IPS-15b (cell line): Measurements from ENCODE around the gene DCUN1D3.

Source experiments
- H3K27me3 ChIP-seq: one replicate; pipeline ENCODE4 v1.6.1; 2013; ENCODE audit warnings: low read length; ENCODE audit not compliant: control insufficient read depth, insufficient read depth
- H3K36me3 ChIP-seq: one replicate; pipeline ENCODE4 v1.6.1; 2013; ENCODE audit warnings: low read length; ENCODE audit not compliant: control insufficient read depth, insufficient read depth
- H3K4me1 ChIP-seq: one replicate; pipeline ENCODE4 v1.6.1; 2013; ENCODE audit warnings: mild to moderate bottlenecking, low read length; ENCODE audit not compliant: control insufficient read depth, insufficient read depth
- H3K4me3 ChIP-seq: one replicate; pipeline ENCODE4 v1.5.1; 2013; ENCODE audit warnings: low read depth, low read length
- H3K9ac ChIP-seq: one replicate; pipeline ENCODE4 v1.6.1; 2013; ENCODE audit warnings: low read depth, mild to moderate bottlenecking, low read length
- H3K9me3 ChIP-seq: one replicate; pipeline ENCODE4 v1.6.1; 2013; ENCODE audit warnings: mild to moderate bottlenecking, low read length; ENCODE audit not compliant: control insufficient read depth, insufficient read depth

Gene DCUN1D3

GRCh38 chr16:20899477-20900298 lies 470 bp downstream of the DCUN1D3 start:
- peaks cover 7% of the 10 kb centered on the region for H3K4me1 ChIP-seq
- H3K4me3 ChIP-seq = peak overlapping the region; percentile 87

GRCh38 chr16:20899071-20899470 lies 1.1 kb downstream of the DCUN1D3 start:
- Histone ChIP-seq H3K9ac (no peak overlapping the region), H3K36me3 (no peaks in the 10 kb centered on the region), H3K9me3 (no peaks in the 10 kb centered on the region), H3K4me3 (peak overlapping the region; percentile 87), H3K4me1 (peaks cover 7% of the 10 kb centered on the region), H3K27me3 (no peaks in the 10 kb centered on the region)

More at GRCh38 chr16:20899477-20900298, 470 bp downstream of the DCUN1D3 start:
- Histone ChIP-seq H3K9me3 (no peaks in the 10 kb centered on the region), H3K27me3 (no peaks in the 10 kb centered on the region), H3K36me3 (no peaks in the 10 kb centered on the region), H3K9ac (peak overlapping the region; percentile 71)

GRCh38 chr16:20897922-20898321 lies 2.2 kb downstream of the DCUN1D3 start:
- Histone ChIP-seq H3K27me3 (no peaks in the 10 kb centered on the region), H3K4me1 (peaks cover 7% of the 10 kb centered on the region), H3K36me3 (no peaks in the 10 kb centered on the region), H3K9ac (no peak overlapping the region), H3K4me3 (no peak overlapping the region), H3K9me3 (no peaks in the 10 kb centered on the region)

GRCh38 chr16:20897253-20897897 lies 2.8 kb downstream of the DCUN1D3 start:
- Histone ChIP-seq H3K36me3 (no peaks in the 10 kb centered on the region), H3K9ac (no peak overlapping the region), H3K4me1 (peaks cover 7% of the 10 kb centered on the region), H3K27me3 (no peaks in the 10 kb centered on the region), H3K9me3 (no peaks in the 10 kb centered on the region), H3K4me3 (no peak overlapping the region)

- no peak overlapping the region for H3K9ac ChIP-seq
- no peaks in the 10 kb centered on the region for H3K9me3 ChIP-seq
- H3K36me3 ChIP-seq = no peaks in the 10 kb centered on the region
- no peak overlapping the region for H3K4me3 ChIP-seq
- peaks cover 13% of the 10 kb centered on the region for H3K4me1 ChIP-seq
- no peaks in the 10 kb centered on the region for H3K27me3 ChIP-seq
Observed at GRCh38 chr16:20894388-20894787, 5.8 kb downstream of the DCUN1D3 start.

GRCh38 chr16:20889625-20890275 lies 10.4 kb downstream of the DCUN1D3 start:
- Histone ChIP-seq H3K4me3 (no peak overlapping the region), H3K9me3 (no peaks in the 10 kb centered on the region), H3K27me3 (no peaks in the 10 kb centered on the region), H3K36me3 (no peaks in the 10 kb centered on the region), H3K4me1 (peaks cover 8% of the 10 kb centered on the region), H3K9ac (no peak overlapping the region)

- peaks cover 8% of the 10 kb centered on the region for H3K4me1 ChIP-seq
- no peak overlapping the region for H3K9ac ChIP-seq
- H3K36me3 ChIP-seq = no peaks in the 10 kb centered on the region
- H3K4me3 ChIP-seq = no peak overlapping the region
- H3K9me3 ChIP-seq = no peaks in the 10 kb centered on the region
- no peaks in the 10 kb centered on the region for H3K27me3 ChIP-seq
Observed at GRCh38 chr16:20887207-20887606, 13.0 kb downstream of the DCUN1D3 start.

GRCh38 chr16:20886320-20886719 lies 13.8 kb downstream of the DCUN1D3 start:
- H3K4me1 ChIP-seq = peaks cover 8% of the 10 kb centered on the region

GRCh38 chr16:20884240-20884556 lies 16.0 kb downstream of the DCUN1D3 start:
- H3K4me1 ChIP-seq = no peaks in the 10 kb centered on the region
- no peaks in the 10 kb centered on the region for H3K9me3 ChIP-seq
- no peaks in the 10 kb centered on the region for H3K36me3 ChIP-seq
- H3K27me3 ChIP-seq = no peaks in the 10 kb centered on the region
- H3K9ac ChIP-seq = no peak overlapping the region
- no peak overlapping the region for H3K4me3 ChIP-seq

More at GRCh38 chr16:20886320-20886719, 13.8 kb downstream of the DCUN1D3 start:
- H3K36me3 ChIP-seq = no peaks in the 10 kb centered on the region
- no peaks in the 10 kb centered on the region for H3K27me3 ChIP-seq
- no peak overlapping the region for H3K4me3 ChIP-seq
- no peak overlapping the region for H3K9ac ChIP-seq
- no peaks in the 10 kb centered on the region for H3K9me3 ChIP-seq

- H3K36me3 ChIP-seq = no peaks in the 10 kb centered on the region
- no peak overlapping the region for H3K9ac ChIP-seq
- H3K9me3 ChIP-seq = no peaks in the 10 kb centered on the region
- H3K4me1 ChIP-seq = no peaks in the 10 kb centered on the region
- H3K4me3 ChIP-seq = no peak overlapping the region
- H3K27me3 ChIP-seq = no peaks in the 10 kb centered on the region
Observed at GRCh38 chr16:20883554-20884239, 16.5 kb downstream of the DCUN1D3 start.

- H3K4me1 ChIP-seq = no peaks in the 10 kb centered on the region
- H3K9ac ChIP-seq = no peak overlapping the region
- no peaks in the 10 kb centered on the region for H3K27me3 ChIP-seq
- no peaks in the 10 kb centered on the region for H3K36me3 ChIP-seq
- H3K9me3 ChIP-seq = no peaks in the 10 kb centered on the region
- no peak overlapping the region for H3K4me3 ChIP-seq
Observed at GRCh38 chr16:20881503-20881878, 18.7 kb downstream of the DCUN1D3 start.
